IMR-90 (cell line): ENCODE measurements around the gene ZDHHC14. TPM values are rescaled to one million over a fixed set of nuclear protein-coding genes. Genes with fewer than 3 reads are reported as not detected.

Experiments
- ATAC-seq: fragments of 200-7000 bp; cut with Tn5 transposase; 2 replicates; pipeline ENCODE4 v1.9.1; 2020; ENCODE audit warnings: low read depth, mild to moderate bottlenecking, moderate library complexity
- BruUV-seq: library from RNA; stranded (reverse); fragments of 400-500 nt; replicated peaks from 2 replicates; lab custom pipeline; 2021; lab: Mats Ljungman, UMichigan
- CTCF ChIA-PET: fragments of 300-600 bp; formaldehyde crosslinking; extraction: SDS; loops from one replicate; lab custom pipeline; 2021; ENCODE audit warnings: antibody characterized with exemption; lab: Yijun Ruan, JAX
- POLR2A ChIA-PET: fragments of 300-600 bp; sonication (Branson Sonifier 250); formaldehyde crosslinking; loops from one replicate; lab custom pipeline; 2022; ENCODE audit warnings: antibody characterized with exemption; ENCODE audit not compliant: unreplicated experiment; lab: Charles Lee
- DNase-seq: peaks from one replicate; pipeline ENCODE4 v3.0.0; 2013
- H2AFZ ChIP-seq: replicated peaks from 2 replicates; pipeline ENCODE3; 2013; ENCODE audit warnings: low read length, mild to moderate bottlenecking; ENCODE audit not compliant: poor library complexity
- H2AK5ac ChIP-seq: 2 replicates; pipeline ENCODE4 v1.6.1; 2013; ENCODE audit warnings: low read depth, low read length, inconsistent platforms
- H2AK9ac ChIP-seq: replicated peaks from 2 replicates; pipeline ENCODE3; 2013; ENCODE audit warnings: mild to moderate bottlenecking, low read depth, low read length, moderate library complexity; ENCODE audit not compliant: poor library complexity
- H2BK120ac ChIP-seq: 2 replicates; pipeline ENCODE4 v1.6.1; 2013; ENCODE audit warnings: low read depth, low read length, inconsistent platforms
- H2BK15ac ChIP-seq: 3 replicates; pipeline ENCODE4 v1.6.1; 2013; ENCODE audit warnings: low read depth, low read length, inconsistent platforms
- H2BK20ac ChIP-seq: 2 replicates; pipeline ENCODE4 v1.6.1; 2013; ENCODE audit warnings: low read depth, mild to moderate bottlenecking, inconsistent platforms, low read length, moderate library complexity
- H2BK5ac ChIP-seq: 2 replicates; pipeline ENCODE4 v1.6.1; 2013; ENCODE audit warnings: mild to moderate bottlenecking, low read depth, low read length, inconsistent platforms; ENCODE audit not compliant: poor library complexity, severe bottlenecking
- H3K14ac ChIP-seq: replicated peaks from 2 replicates; pipeline ENCODE4 v1.6.1; 2013; ENCODE audit warnings: low read depth, low read length, inconsistent platforms
- H3K18ac ChIP-seq: 2 replicates; pipeline ENCODE4 v1.6.1; 2013; ENCODE audit warnings: low read depth, low read length, control low read depth
- H3K23ac ChIP-seq: 2 replicates; pipeline ENCODE4 v1.6.1; 2013; ENCODE audit warnings: low read depth, low read length, inconsistent platforms
- H3K27ac ChIP-seq: 2 replicates; pipeline ENCODE4 v1.5.1; 2013; ENCODE audit warnings: mild to moderate bottlenecking, control low read depth, low read length; ENCODE audit not compliant: insufficient read depth
- H3K27me3 ChIP-seq: 2 replicates; pipeline ENCODE4 v1.6.1; 2013; ENCODE audit warnings: low read length; ENCODE audit not compliant: control insufficient read depth, insufficient read depth
- H3K36me3 ChIP-seq: 2 replicates; pipeline ENCODE4 v1.6.1; 2013; ENCODE audit warnings: low read length, mixed read lengths; ENCODE audit not compliant: control insufficient read depth, insufficient read depth
- H3K4ac ChIP-seq: 2 replicates; pipeline ENCODE4 v1.6.1; 2013; ENCODE audit warnings: low read depth, low read length, inconsistent platforms
- H3K4me1 ChIP-seq: 2 replicates; pipeline ENCODE4 v1.6.1; 2013; ENCODE audit warnings: low read length, mixed read lengths; ENCODE audit not compliant: control insufficient read depth, insufficient read depth
- H3K4me2 ChIP-seq: 2 replicates; pipeline ENCODE4 v1.6.1; 2013; ENCODE audit warnings: low read depth, mild to moderate bottlenecking, control low read depth, low read length, moderate library complexity
- H3K4me3 ChIP-seq: 2 replicates; pipeline ENCODE4 v1.5.1; 2013; ENCODE audit warnings: low read depth, mild to moderate bottlenecking, control low read depth, low read length, moderate library complexity; ENCODE audit not compliant: insufficient read depth
- H3K56ac ChIP-seq: 2 replicates; pipeline ENCODE4 v1.6.1; 2013; ENCODE audit warnings: low read length, inconsistent platforms; ENCODE audit not compliant: insufficient read depth; ENCODE audit errors: extremely low read depth
- H3K79me1 ChIP-seq, 2 experiments: 2 replicates each; pipeline ENCODE4 v1.6.1; 2013; ENCODE audit warnings: low read length in 2 of 2, inconsistent platforms in 1 of 2, low read depth in 1 of 2
- H3K9ac ChIP-seq: 2 replicates; pipeline ENCODE4 v1.6.1; 2013; ENCODE audit warnings: low read depth, low read length, control low read depth
- H3K9me1 ChIP-seq: 2 replicates; pipeline ENCODE4 v1.6.1; 2013; ENCODE audit warnings: low read length, inconsistent platforms; ENCODE audit not compliant: insufficient read depth
- H3K9me3 ChIP-seq: 2 replicates; pipeline ENCODE4 v1.6.1; 2013; ENCODE audit warnings: low read length; ENCODE audit not compliant: control insufficient read depth, insufficient read depth
- H4K20me1 ChIP-seq: 2 replicates; pipeline ENCODE4 v1.6.1; 2013; ENCODE audit warnings: low read length, inconsistent platforms; ENCODE audit not compliant: insufficient read depth
- H4K5ac ChIP-seq: 2 replicates; pipeline ENCODE4 v1.6.1; 2013; ENCODE audit warnings: mild to moderate bottlenecking, low read depth, low read length, control low read depth
- H4K8ac ChIP-seq, 2 experiments: 2 replicates each; pipeline ENCODE4 v1.6.1; 2013; ENCODE audit warnings: low read depth in 2 of 2, low read length in 2 of 2, control low read depth in 1 of 2, inconsistent platforms in 1 of 2
- H4K91ac ChIP-seq: 2 replicates; pipeline ENCODE4 v1.6.1; 2013; ENCODE audit warnings: low read depth, low read length, inconsistent platforms; ENCODE audit not compliant: insufficient read depth
- BHLHE40 ChIP-seq: fragments of 150-350 bp; IDR thresholded peaks from 2 replicates; pipeline ENCODE4 v1.6.1; 2016; ENCODE audit warnings: mild to moderate bottlenecking, low read depth, low read length
- CHD1 ChIP-seq: IDR thresholded peaks from 2 replicates; pipeline ENCODE4 v1.6.1; 2012; ENCODE audit warnings: low read depth, low read length, improper control_type of control experiment
- MAFK ChIP-seq: IDR thresholded peaks from 2 replicates; pipeline ENCODE4 v1.6.1; 2012; ENCODE audit warnings: low read depth, low read length, improper control_type of control experiment
- MAZ ChIP-seq: IDR thresholded peaks from 2 replicates; pipeline ENCODE4 v1.6.1; 2012; ENCODE audit warnings: low read depth, mild to moderate bottlenecking, low read length, improper control_type of control experiment, moderate library complexity, borderline replicate concordance
- MXI1 ChIP-seq: IDR thresholded peaks from 2 replicates; pipeline ENCODE4 v1.6.1; 2012; ENCODE audit warnings: low read depth, mild to moderate bottlenecking, low read length, moderate library complexity, borderline replicate concordance
- POLR2A ChIP-seq: IDR thresholded peaks from 2 replicates; pipeline ENCODE4 v1.6.1; 2012; ENCODE audit warnings: mild to moderate bottlenecking, low read depth, low read length
- RCOR1 ChIP-seq: IDR thresholded peaks from 2 replicates; pipeline ENCODE4 v1.6.1; 2012; ENCODE audit warnings: mild to moderate bottlenecking, low read length, improper control_type of control experiment; ENCODE audit not compliant: insufficient replicate concordance
- RFX5 ChIP-seq: IDR thresholded peaks from 2 replicates; pipeline ENCODE4 v1.8.0; 2012; ENCODE audit warnings: low read depth, mild to moderate bottlenecking, low read length, moderate library complexity
- WGBS, 2 experiments: methylation state at CpG; one replicate each; pipeline versions ENCODE4 v1.1.5 to v1.1.7; 2013; ENCODE audit warnings: missing lambda C conversion rate in 2 of 2; ENCODE audit not compliant: insufficient read length in 1 of 2; ENCODE audit errors: extremely low coverage in 2 of 2; 5-methylcytosine and 5-hydroxymethylcytosine counted together
- dilution Hi-C: fragments of 300-500 bp; cut with HindIII; formaldehyde crosslinking; loops from one replicate; pipeline ENCODE4 v1.14.3; 2018; ENCODE audit warnings: low sequenced_read_pairs; ENCODE audit not compliant: unreplicated experiment
- in situ Hi-C: fragments of 300-500 bp; cut with MboI; formaldehyde crosslinking; loops from 3 replicates; pipeline ENCODE4 v1.14.3; 2019; ENCODE audit warnings: low sequenced_read_pairs, inconsistent platforms, mixed read lengths
- intact Hi-C: fragments of 100-400 bp; cut with micrococcal nuclease; formaldehyde crosslinking; loops from 2 replicates; pipeline ENCODE4 v1.10.0; 2022
- polyA plus RNA-seq, 3 experiments: library from polyadenylated mRNA; depleted of rRNA; stranded (reverse); fragments of >200 nt; gene quantifications; 2 replicates each; pipeline ENCODE4 v1.2.3, GENCODE V29; 2012; ENCODE audit warnings: low replicate concordance in 1 of 3
- total RNA-seq: library from RNA; depleted of rRNA; stranded (reverse); fragments of >200 nt; gene quantifications from 2 replicates; pipeline ENCODE4 v1.2.3, GENCODE V29; 2012
- TF ChIP-seq, protein P1 (sequence below): fragments of 150-350 bp; IDR thresholded peaks from 2 replicates; pipeline ENCODE4 v1.6.1; 2016; ENCODE audit warnings: low read depth, mild to moderate bottlenecking, low read length, moderate library complexity, borderline replicate concordance
- TF ChIP-seq, protein P2 (sequence below): conservative IDR thresholded peaks from 2 replicates; pipeline ENCODE4 v1.5.1; 2012; ENCODE audit warnings: mild to moderate bottlenecking, low read depth, low read length, improper control_type of control experiment

The ZDHHC14 gene
- total and polyA plus RNA-seq, 2 of the 4 experiments (the other 2 are of a cell fraction) = 0.90 to 2.0 TPM

DNA sequence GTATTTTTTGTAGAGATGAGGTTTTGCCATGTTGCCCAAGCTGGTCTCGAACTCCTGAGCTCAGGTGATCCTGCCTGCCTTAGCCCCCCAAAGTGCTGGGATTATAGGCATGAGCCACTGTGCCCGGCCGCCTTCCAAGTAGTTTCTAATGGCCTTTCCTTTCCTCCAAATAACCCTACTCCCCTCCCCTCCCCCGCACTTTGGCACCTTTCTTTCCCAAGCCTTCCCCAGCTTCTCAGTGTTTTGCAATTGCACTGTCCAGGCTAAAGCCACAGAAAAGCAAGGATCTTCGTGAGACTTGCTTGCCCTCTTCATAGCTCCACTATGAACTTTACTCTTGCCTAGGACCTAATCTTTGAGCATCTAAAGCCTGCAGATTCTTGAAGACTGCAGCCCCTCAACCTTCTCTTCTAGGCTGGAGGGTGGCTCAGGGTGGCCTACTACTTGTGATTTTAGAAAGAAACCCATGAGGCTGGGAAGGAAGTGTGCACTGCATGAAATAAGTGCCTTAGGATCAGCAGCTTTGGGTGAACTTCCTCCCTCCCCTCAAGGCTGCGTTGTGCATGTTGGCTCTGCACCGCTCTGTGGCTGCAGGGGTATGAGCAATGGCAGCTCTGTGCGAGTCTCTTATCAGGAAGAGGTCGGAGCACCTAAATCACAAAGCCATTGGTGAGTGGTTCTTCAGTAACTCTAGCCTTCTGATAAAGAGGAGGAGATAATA, 289.6 kb downstream of the ZDHHC14 start (continued):
- no peak for TF ChIP-seq CHD1

DNA sequence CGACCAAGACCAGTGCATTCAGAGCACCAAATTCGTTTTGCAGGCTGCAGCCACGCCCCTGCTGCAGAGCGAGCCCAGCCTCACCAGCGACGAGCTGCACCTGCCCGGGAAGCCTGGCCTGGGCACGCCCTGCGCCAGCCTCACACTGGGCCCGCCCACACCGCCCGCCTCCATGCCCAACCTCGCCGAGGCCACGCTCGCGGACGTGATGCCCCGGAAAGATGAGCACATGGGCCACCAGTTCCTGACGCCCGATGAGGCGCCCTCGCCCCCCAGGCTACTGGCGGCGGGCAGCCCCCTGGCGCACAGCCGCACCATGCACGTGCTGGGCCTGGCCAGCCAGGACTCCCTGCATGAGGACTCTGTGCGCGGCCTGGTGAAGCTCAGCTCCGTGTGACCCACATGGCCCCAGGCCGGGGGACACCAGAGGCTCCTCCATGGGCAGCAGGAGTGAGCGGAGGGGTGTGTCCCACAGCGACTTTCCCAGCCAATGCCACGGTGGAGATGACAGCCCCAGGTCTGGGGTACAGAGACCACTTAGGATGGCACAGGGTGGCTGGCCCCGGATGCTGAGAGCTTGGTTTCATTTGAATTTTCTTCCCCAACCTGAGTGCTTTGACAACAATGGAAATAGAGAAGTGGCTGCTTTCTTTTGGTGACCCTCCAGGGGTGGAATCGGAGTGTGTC, 291.9 kb downstream of the ZDHHC14 start:
- 95% methylated on average over 21 of the region's 37 CpGs; no CpG with 5 or more reads in 1 of the 2 experiments for WGBS, 2 experiments
- in situ Hi-C loops (no loop called here), dilution Hi-C loops (no loop called here), intact Hi-C loops (no loop called here)
- no peaks in the 10 kb centered on the region for H3K79me1 ChIP-seq
- TF ChIP-seq MAFK (no peak), CHD1 (no peak), RCOR1 (no peak), BHLHE40 (no peak), MXI1 (no peak), POLR2A (no peak), RFX5 (no peak), MAZ (no peak)
- TF ChIP-seq, protein P1, sequence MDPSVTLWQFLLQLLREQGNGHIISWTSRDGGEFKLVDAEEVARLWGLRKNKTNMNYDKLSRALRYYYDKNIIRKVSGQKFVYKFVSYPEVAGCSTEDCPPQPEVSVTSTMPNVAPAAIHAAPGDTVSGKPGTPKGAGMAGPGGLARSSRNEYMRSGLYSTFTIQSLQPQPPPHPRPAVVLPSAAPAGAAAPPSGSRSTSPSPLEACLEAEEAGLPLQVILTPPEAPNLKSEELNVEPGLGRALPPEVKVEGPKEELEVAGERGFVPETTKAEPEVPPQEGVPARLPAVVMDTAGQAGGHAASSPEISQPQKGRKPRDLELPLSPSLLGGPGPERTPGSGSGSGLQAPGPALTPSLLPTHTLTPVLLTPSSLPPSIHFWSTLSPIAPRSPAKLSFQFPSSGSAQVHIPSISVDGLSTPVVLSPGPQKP = no peak
- TF ChIP-seq, protein P2, sequence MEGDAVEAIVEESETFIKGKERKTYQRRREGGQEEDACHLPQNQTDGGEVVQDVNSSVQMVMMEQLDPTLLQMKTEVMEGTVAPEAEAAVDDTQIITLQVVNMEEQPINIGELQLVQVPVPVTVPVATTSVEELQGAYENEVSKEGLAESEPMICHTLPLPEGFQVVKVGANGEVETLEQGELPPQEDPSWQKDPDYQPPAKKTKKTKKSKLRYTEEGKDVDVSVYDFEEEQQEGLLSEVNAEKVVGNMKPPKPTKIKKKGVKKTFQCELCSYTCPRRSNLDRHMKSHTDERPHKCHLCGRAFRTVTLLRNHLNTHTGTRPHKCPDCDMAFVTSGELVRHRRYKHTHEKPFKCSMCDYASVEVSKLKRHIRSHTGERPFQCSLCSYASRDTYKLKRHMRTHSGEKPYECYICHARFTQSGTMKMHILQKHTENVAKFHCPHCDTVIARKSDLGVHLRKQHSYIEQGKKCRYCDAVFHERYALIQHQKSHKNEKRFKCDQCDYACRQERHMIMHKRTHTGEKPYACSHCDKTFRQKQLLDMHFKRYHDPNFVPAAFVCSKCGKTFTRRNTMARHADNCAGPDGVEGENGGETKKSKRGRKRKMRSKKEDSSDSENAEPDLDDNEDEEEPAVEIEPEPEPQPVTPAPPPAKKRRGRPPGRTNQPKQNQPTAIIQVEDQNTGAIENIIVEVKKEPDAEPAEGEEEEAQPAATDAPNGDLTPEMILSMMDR = no peak
- no peak overlapping the region for H3K4ac ChIP-seq
- H2BK20ac ChIP-seq = no peak overlapping the region
- H3K4me2 ChIP-seq = no peak overlapping the region
- H3K4me1 ChIP-seq = peaks cover 10% of the 10 kb centered on the region; the same call in 1 of the 2 replicates
- H3K23ac ChIP-seq = no peak overlapping the region
- H3K27me3 ChIP-seq = no peaks in the 10 kb centered on the region
- H2BK15ac ChIP-seq = no peak overlapping the region
- no peak overlapping the region for H2AK5ac ChIP-seq
- H3K9ac ChIP-seq = no peak overlapping the region
- H3K36me3 ChIP-seq = no peaks in the 10 kb centered on the region
- H2BK5ac ChIP-seq = no peak overlapping the region
- no peak overlapping the region for H4K8ac ChIP-seq
- no peak overlapping the region for H3K27ac ChIP-seq
- H3K9me1 ChIP-seq = no peaks in the 10 kb centered on the region; the same call in none of the 2 replicates
- H3K56ac ChIP-seq = no peak overlapping the region
- DNase-seq = no peak
- no peak overlapping the region for H2AK9ac ChIP-seq
- no peak for ATAC-seq
- no peak overlapping the region for H4K91ac ChIP-seq
- H2BK120ac ChIP-seq = no peak overlapping the region
- H4K5ac ChIP-seq = no peak overlapping the region
- no TSS peak for BruUV-seq
- no peak overlapping the region for H3K14ac ChIP-seq
- no peak overlapping the region for H3K18ac ChIP-seq
- CTCF ChIA-PET = no interaction called here
- POLR2A ChIA-PET = no interaction called here
- no peaks in the 10 kb centered on the region for H4K20me1 ChIP-seq
- H3K4me3 ChIP-seq = no peak overlapping the region
- no peaks in the 10 kb centered on the region for H3K9me3 ChIP-seq
- no peak overlapping the region for H2AFZ ChIP-seq
